HG03378 (cell line): ENCODE results near the gene SOHLH2.

Source experiments
- ATAC-seq: cut with Tn5 transposase; IDR thresholded peaks from one replicate; pipeline ENCODE4 v1.9.1; 2021; ENCODE audit warnings: mild to moderate bottlenecking, moderate library complexity; ENCODE audit not compliant: unreplicated experiment

The SOHLH2 gene

GRCh38 chr13:36132376-36132775 lies 82.0 kb downstream of the SOHLH2 start:
- no peak for ATAC-seq

GRCh38 chr13:36131931-36132297 lies 82.4 kb downstream of the SOHLH2 start:
- no peak for ATAC-seq

GRCh38 chr13:36131222-36131930 lies 83.0 kb downstream of the SOHLH2 start, which contains the start of gene DCLK1:
Gene DCLK1, minus strand, starts transcription at chr13:36131382.
- ATAC-seq: no peak

- no peak for ATAC-seq
Measured at GRCh38 chr13:36130552-36131221, 83.7 kb downstream of the SOHLH2 start.

GRCh38 chr13:36130193-36130551 lies 84.2 kb downstream of the SOHLH2 start:
- ATAC-seq: no peak

- no peak for ATAC-seq
Measured at GRCh38 chr13:36129539-36129938, 84.8 kb downstream of the SOHLH2 start.

GRCh38 chr13:36126491-36126890 lies 87.9 kb downstream of the SOHLH2 start:
- ATAC-seq: no peak

- ATAC-seq: no peak
Measured at GRCh38 chr13:36125841-36126240, 88.5 kb downstream of the SOHLH2 start.

- no peak for ATAC-seq
Measured at GRCh38 chr13:36124236-36124822, 90.0 kb downstream of the SOHLH2 start.
